Erythroblast (primary cell): ENCODE measurements around the gene VAV1.

Experiments used
- GATA1 ChIP-seq: IDR thresholded peaks from 2 replicates; pipeline ENCODE4 v1.6.1; 2011; ENCODE audit warnings: low read depth, mild to moderate bottlenecking, control low read depth, low read length, moderate library complexity
- POLR2A ChIP-seq: IDR thresholded peaks from 2 replicates; pipeline ENCODE4 v1.6.1; 2011; ENCODE audit warnings: mild to moderate bottlenecking, low read length

DNA sequence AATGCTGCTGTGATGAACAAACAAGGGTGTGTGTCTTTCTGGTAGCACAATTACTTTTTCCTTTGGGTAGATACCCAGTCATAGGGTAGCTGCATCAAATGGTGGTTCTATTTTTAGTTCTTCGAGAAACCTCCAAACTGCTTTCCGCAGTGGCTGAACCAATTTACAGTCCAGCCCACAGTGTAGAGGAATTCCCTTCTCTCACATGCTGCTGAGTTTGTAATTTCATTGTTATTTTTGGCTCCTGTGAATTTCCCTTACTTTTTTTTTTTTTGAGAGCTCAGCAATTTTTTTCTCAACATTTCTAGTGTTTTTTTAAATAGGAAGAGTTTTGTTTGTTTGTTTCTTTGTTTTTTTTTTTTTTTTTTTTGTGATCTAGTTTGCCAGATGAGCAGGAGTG is 77.4 kb downstream of the VAV1 start:
- TF ChIP-seq POLR2A (no peak), GATA1 (no peak)
